Endothelial cell of umbilical vein (primary cell): ENCODE data around the gene IGFBPL1. TPM values are rescaled to one million over a fixed set of nuclear protein-coding genes. Genes with fewer than 3 reads are reported as not detected.

Experiments used
- BruUV-seq: library from RNA; stranded (reverse); fragments of 400-500 nt; replicated peaks from 2 replicates; lab custom pipeline; 2021; lab: Mats Ljungman, UMichigan
- CTCF ChIA-PET: fragments of 300-600, 350-600 bp; sonication (Branson Sonifier 250); formaldehyde crosslinking; loops from one replicate; lab custom pipeline; 2021; ENCODE audit warnings: antibody characterized with exemption, inconsistent platforms; lab: Charles Lee
- POLR2A ChIA-PET: fragments of 300-600, 350-600 bp; sonication (Branson Sonifier 250); formaldehyde crosslinking; loops from one replicate; lab custom pipeline; 2021; ENCODE audit warnings: antibody characterized with exemption, inconsistent platforms; lab: Charles Lee
- DNase-seq: peaks from one replicate; pipeline ENCODE4 v3.0.0-alpha.2; 2011; ENCODE audit warnings: low read depth, low spot score
- FAIRE-seq: peaks from 2 replicates; lab custom pipeline; 2011; peaks lifted over from hg19 to GRCh38; lab: Jason Lieb, UNC
- H2AFZ ChIP-seq: 2 replicates; pipeline ENCODE4 v1.6.0; 2012; ENCODE audit warnings: low read depth, low read length, control low read depth, inconsistent platforms
- H3K27ac ChIP-seq: 2 replicates; pipeline ENCODE4 v1.5.1; 2011; ENCODE audit warnings: low read depth, mild to moderate bottlenecking, control low read depth, low read length, moderate library complexity; ENCODE audit not compliant: insufficient read depth
- H3K27me3 ChIP-seq, 2 experiments: 2 replicates each; pipeline versions ENCODE4 v1.6.0 to v1.6.1; 2011; ENCODE audit warnings: low read length in 2 of 2, mixed read lengths in 1 of 2; ENCODE audit not compliant: control insufficient read depth in 2 of 2, insufficient read depth in 2 of 2
- H3K36me3 ChIP-seq, 2 experiments: 2 replicates in 1 of 2; 3 replicates in 1 of 2; pipeline ENCODE4 v1.5.1; 2011; ENCODE audit warnings: low read length in 2 of 2, mild to moderate bottlenecking in 1 of 2, moderate library complexity in 1 of 2; ENCODE audit not compliant: control insufficient read depth in 2 of 2, insufficient read depth in 2 of 2; ENCODE audit errors: extremely low read depth in 1 of 2
- H3K4me1 ChIP-seq: 3 replicates; pipeline ENCODE4 v1.5.1; 2011; ENCODE audit warnings: mild to moderate bottlenecking, low read length; ENCODE audit not compliant: control insufficient read depth, insufficient read depth; ENCODE audit errors: extremely low read depth
- H3K4me2 ChIP-seq: 2 replicates; pipeline ENCODE4 v1.6.1; 2011; ENCODE audit warnings: low read length, control low read depth, mixed read lengths; ENCODE audit not compliant: insufficient read depth
- H3K4me3 ChIP-seq, 3 experiments: fragments of 200-600 bp in 1 of 3; sonication (generic), shearing (Covaris generic) in 1 of 3; replicated peaks in 1 of 3; 2 replicates each; pipeline ENCODE4 v1.5.1; 2011 to 2016; ENCODE audit warnings: control low read depth in 3 of 3, low read length in 3 of 3, mild to moderate bottlenecking in 2 of 3, inconsistent platforms in 1 of 3, low read depth in 1 of 3, moderate library complexity in 1 of 3; ENCODE audit not compliant: insufficient read depth in 1 of 3
- H3K79me2 ChIP-seq: 2 replicates; pipeline ENCODE4 v1.6.0; 2012; ENCODE audit warnings: low read length, inconsistent platforms; ENCODE audit not compliant: control insufficient read depth, insufficient read depth
- H3K9ac ChIP-seq: replicated peaks from 2 replicates; pipeline ENCODE3; 2011; ENCODE audit warnings: low read length, control low read depth; ENCODE audit not compliant: insufficient read depth; ENCODE audit errors: extremely low read depth
- H3K9me1 ChIP-seq: replicated peaks from 3 replicates; pipeline ENCODE4 v1.6.0; 2011; ENCODE audit warnings: mild to moderate bottlenecking, low read length; ENCODE audit not compliant: control insufficient read depth, insufficient read depth; ENCODE audit errors: extremely low read depth
- H3K9me3 ChIP-seq: replicated peaks from 2 replicates; pipeline ENCODE4 v1.5.1; 2012; ENCODE audit warnings: low read length, inconsistent platforms; ENCODE audit not compliant: control insufficient read depth, insufficient read depth
- H4K20me1 ChIP-seq: replicated peaks from 2 replicates; pipeline ENCODE3; 2011; ENCODE audit warnings: mild to moderate bottlenecking, low read length; ENCODE audit not compliant: control insufficient read depth, insufficient read depth; ENCODE audit errors: extremely low read depth
- EZH2 ChIP-seq: IDR thresholded peaks from 2 replicates; pipeline ENCODE4 v1.6.1; 2012; ENCODE audit warnings: borderline replicate concordance, low read depth, mild to moderate bottlenecking, moderate library complexity, low read length, inconsistent platforms; ENCODE audit not compliant: severe bottlenecking
- FOS ChIP-seq: IDR thresholded peaks from 2 replicates; pipeline ENCODE4 v1.6.1; 2011; ENCODE audit warnings: mild to moderate bottlenecking, low read length, moderate library complexity, borderline replicate concordance; ENCODE audit not compliant: insufficient read depth
- MYC ChIP-seq: IDR thresholded peaks from one replicate; pipeline ENCODE4 v1.6.1; 2011; ENCODE audit warnings: mild to moderate bottlenecking, low read depth, low read length
- POLR2AphosphoS5 ChIP-seq: IDR thresholded peaks from 2 replicates; pipeline ENCODE4 v1.6.1; 2012; ENCODE audit warnings: low read depth, mild to moderate bottlenecking, control low read depth, low read length, moderate library complexity; ENCODE audit not compliant: insufficient read depth
- dilution Hi-C: fragments of 300-500 bp; cut with MboI; formaldehyde crosslinking; loops from one replicate; pipeline ENCODE4 v1.15.0; 2019; ENCODE audit warnings: low sequenced_read_pairs; ENCODE audit not compliant: extremely low pct_ligation_motif_present
- intact Hi-C: fragments of 100-400 bp; cut with micrococcal nuclease; formaldehyde crosslinking; loops from one replicate; pipeline ENCODE4 v1.10.0; 2022
- polyA plus RNA-seq, 4 experiments: library from polyadenylated mRNA; depleted of rRNA in 3 of 4; stranded (reverse) in 3 of 4; unstranded in 1 of 4; fragments of >200 nt; gene quantifications; 2 replicates each; pipeline versions ENCODE4 v1.2.1 to v1.2.3, GENCODE V29; 2011 to 2012; ENCODE audit warnings: missing spikeins in 1 of 4
- total RNA-seq: library from RNA; stranded (reverse); gene quantifications from 2 replicates; pipeline ENCODE4 v1.2.3, GENCODE V29; 2021
- TF ChIP-seq, protein P1 (sequence below), 2 donors: IDR thresholded peaks; 1 replicate in 1 of 2; 2 replicates in 1 of 2; pipeline ENCODE4 v1.5.1; 2011; ENCODE audit warnings: low read length in 2 of 2, mild to moderate bottlenecking in 2 of 2, moderate library complexity in 2 of 2, control low read depth in 1 of 2, inconsistent platforms in 1 of 2, low read depth in 1 of 2; ENCODE audit not compliant: insufficient read depth in 1 of 2; ENCODE audit errors: extremely low read depth in 1 of 2

Gene IGFBPL1
- total and polyA plus RNA-seq, 2 donors (not counting 3 experiments of a cell fraction or from before 2014, with no cell fraction given): not detected

GRCh38 chr9:38376021-38376670 lies 48.1 kb downstream of the IGFBPL1 start:
- ChIA-PET POLR2A (no interaction called here), CTCF (interaction anchor here (1.0 kb wide), 1 partner anchor 10 kb away, joined by 3 read pairs; no protein-coding TSS in a partner anchor)
- FAIRE-seq (no peak), DNase-seq (no peak)
- no peak for TF ChIP-seq FOS
- no peak for TF ChIP-seq MYC
- TF ChIP-seq EZH2: no peak
- no peak for TF ChIP-seq POLR2AphosphoS5
- TF ChIP-seq, protein P1, sequence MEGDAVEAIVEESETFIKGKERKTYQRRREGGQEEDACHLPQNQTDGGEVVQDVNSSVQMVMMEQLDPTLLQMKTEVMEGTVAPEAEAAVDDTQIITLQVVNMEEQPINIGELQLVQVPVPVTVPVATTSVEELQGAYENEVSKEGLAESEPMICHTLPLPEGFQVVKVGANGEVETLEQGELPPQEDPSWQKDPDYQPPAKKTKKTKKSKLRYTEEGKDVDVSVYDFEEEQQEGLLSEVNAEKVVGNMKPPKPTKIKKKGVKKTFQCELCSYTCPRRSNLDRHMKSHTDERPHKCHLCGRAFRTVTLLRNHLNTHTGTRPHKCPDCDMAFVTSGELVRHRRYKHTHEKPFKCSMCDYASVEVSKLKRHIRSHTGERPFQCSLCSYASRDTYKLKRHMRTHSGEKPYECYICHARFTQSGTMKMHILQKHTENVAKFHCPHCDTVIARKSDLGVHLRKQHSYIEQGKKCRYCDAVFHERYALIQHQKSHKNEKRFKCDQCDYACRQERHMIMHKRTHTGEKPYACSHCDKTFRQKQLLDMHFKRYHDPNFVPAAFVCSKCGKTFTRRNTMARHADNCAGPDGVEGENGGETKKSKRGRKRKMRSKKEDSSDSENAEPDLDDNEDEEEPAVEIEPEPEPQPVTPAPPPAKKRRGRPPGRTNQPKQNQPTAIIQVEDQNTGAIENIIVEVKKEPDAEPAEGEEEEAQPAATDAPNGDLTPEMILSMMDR (IDR thresholded peaks at IDR 0.05; ENCODE audit: extremely low read depth in 1 of 2, insufficient read depth in 1 of 2, low read depth in 1 of 2, low read length in 2 of 2): no peak
- no peaks in the 10 kb centered on the region for H4K20me1 ChIP-seq
- H3K27ac ChIP-seq: no peak overlapping the region
- dilution Hi-C loops (no loop called here), intact Hi-C loops (loop anchor here (10.0 kb wide), 1 partner anchor 61 kb away; no protein-coding TSS in a partner anchor)
- H3K27me3 ChIP-seq: peaks cover 7 to 8% of the 10 kb centered on the region in 2 experiments
- H3K9ac ChIP-seq: no peak overlapping the region
- H3K4me3 ChIP-seq: no peak overlapping the region
- no TSS peak for BruUV-seq
- H3K9me1 ChIP-seq: no peaks in the 10 kb centered on the region
- no peaks in the 10 kb centered on the region for H3K79me2 ChIP-seq
- H3K36me3 ChIP-seq: no peaks in the 10 kb centered on the region
- H3K4me2 ChIP-seq: no peak overlapping the region
- no peaks in the 10 kb centered on the region for H3K9me3 ChIP-seq
- no peaks in the 10 kb centered on the region for H3K4me1 ChIP-seq
- no peak overlapping the region for H2AFZ ChIP-seq
